ENCODE data around the gene ETV6.

Gene ETV6

GRCh38 chr12:11642785-11643184 lies 6.7 kb upstream of the ETV6 start:
- DNase-seq (ENCODE audit: low read depth in 2 of 2): no peak

GRCh38 chr12:11645391-11645790 lies 4.1 kb upstream of the ETV6 start:
- DNase-seq (ENCODE audit: low read depth in 2 of 2): no peak

- DNase-seq (ENCODE audit: low read depth in 2 of 2): peak; percentile 71 to 74
Observed at GRCh38 chr12:11648514-11649412, 711 bp upstream of the ETV6 start.

- DNase-seq (ENCODE audit: low read depth in 2 of 2): no peak
Observed at GRCh38 chr12:11650286-11651281, 1.1 kb downstream of the ETV6 start.

- DNase-seq (ENCODE audit: low read depth in 2 of 2): no peak
Observed at GRCh38 chr12:11651381-11651780, 1.9 kb downstream of the ETV6 start.

GRCh38 chr12:11651785-11652184 lies 2.3 kb downstream of the ETV6 start:
- DNase-seq (ENCODE audit: low read depth in 2 of 2): no peak

- DNase-seq (ENCODE audit: low read depth in 2 of 2): no peak
Observed at GRCh38 chr12:11652351-11653040, 3.0 kb downstream of the ETV6 start.

GRCh38 chr12:11653215-11653753 lies 3.8 kb downstream of the ETV6 start:
- DNase-seq (ENCODE audit: low read depth in 2 of 2): no peak

- no peak for DNase-seq (ENCODE audit: low read depth in 2 of 2)
Observed at GRCh38 chr12:11654338-11654737, 4.9 kb downstream of the ETV6 start.

- DNase-seq (ENCODE audit: low read depth in 2 of 2): no peak
Observed at GRCh38 chr12:11654802-11655201, 5.3 kb downstream of the ETV6 start.

GRCh38 chr12:11655842-11656241 lies 6.4 kb downstream of the ETV6 start:
- no peak for DNase-seq (ENCODE audit: low read depth in 2 of 2)

GRCh38 chr12:11656550-11656949 lies 7.1 kb downstream of the ETV6 start:
- DNase-seq (ENCODE audit: low read depth in 2 of 2): no peak

- no peak for DNase-seq (ENCODE audit: low read depth in 2 of 2)
Observed at GRCh38 chr12:11657511-11657910, 8.0 kb downstream of the ETV6 start.

- peak; percentile 75 to 77 for DNase-seq (ENCODE audit: low read depth in 2 of 2)
Observed at GRCh38 chr12:11658791-11659190, 9.3 kb downstream of the ETV6 start.

GRCh38 chr12:11660624-11661023 lies 11.2 kb downstream of the ETV6 start:
- DNase-seq (ENCODE audit: low read depth in 2 of 2): no peak

- DNase-seq (ENCODE audit: low read depth in 2 of 2): no peak
Observed at GRCh38 chr12:11661491-11662089, 12.1 kb downstream of the ETV6 start.

GRCh38 chr12:11662369-11662768 lies 12.9 kb downstream of the ETV6 start:
- no peak for DNase-seq (ENCODE audit: low read depth in 2 of 2)

GRCh38 chr12:11663130-11663529 lies 13.7 kb downstream of the ETV6 start:
- no peak for DNase-seq (ENCODE audit: low read depth in 2 of 2)

- DNase-seq (ENCODE audit: low read depth in 2 of 2): no peak
Observed at GRCh38 chr12:11664101-11664500, 14.6 kb downstream of the ETV6 start.

GRCh38 chr12:11666131-11667050 lies 16.9 kb downstream of the ETV6 start:
- no peak for DNase-seq (ENCODE audit: low read depth in 2 of 2)

All from fibroblast of skin of left quadriceps (primary cell).